Keratinocyte (primary cell): ENCODE data around the gene SLF1.

Experiments
- CTCF ChIP-seq, 3 experiments: IDR thresholded peaks in 1 of 3; conservative IDR thresholded peaks in 1 of 3; optimal IDR thresholded peaks in 1 of 3; 2 replicates in 2 of 3; 3 replicates in 1 of 3; pipeline versions ENCODE3 to v1.5.1; 2011; ENCODE audit warnings: low read length in 3 of 3, mild to moderate bottlenecking in 3 of 3, moderate library complexity in 2 of 3, control low read depth in 1 of 3, inconsistent platforms in 1 of 3; ENCODE audit not compliant: insufficient read depth in 2 of 3; ENCODE audit errors: extremely low read depth in 1 of 3
- EZH2 ChIP-seq: IDR thresholded peaks from one replicate; pipeline ENCODE4 v1.6.1; 2012; ENCODE audit warnings: inconsistent platforms, mild to moderate bottlenecking, low read length, moderate library complexity

- TF ChIP-seq CTCF (optimal IDR thresholded peaks at IDR 0.05 in 1 of 3, IDR thresholded peaks at IDR 0.05 in 1 of 3, conservative IDR thresholded peaks at IDR 0.05 in 1 of 3; ENCODE audit: extremely low read depth in 1 of 3, insufficient read depth in 2 of 3, low read length in 3 of 3) = no peak
- no peak for TF ChIP-seq EZH2
Measured at GRCh38 chr5:94705427-94705826, 87.0 kb downstream of the SLF1 start.
